H7 (cell line): Measurements from ENCODE around the gene EHMT1. TPM values are rescaled to one million over a fixed set of nuclear protein-coding genes. Genes with fewer than 3 reads are reported as not detected.
"Not testable (repeated sequence)": the region's sequence is repeated elsewhere in the genome, so short reads cannot be mapped to it uniquely, and the experiment has no call there.

Experiments
- DNase-seq: peaks from one replicate; pipeline ENCODE4 v3.0.0; 2012
- H3K27me3 ChIP-seq: 2 replicates; pipeline ENCODE4 v1.6.0; 2011; ENCODE audit warnings: mild to moderate bottlenecking, low read length; ENCODE audit not compliant: control insufficient read depth, insufficient read depth
- H3K36me3 ChIP-seq: replicated peaks from 2 replicates; pipeline ENCODE4 v1.5.1; 2011; ENCODE audit warnings: low read length; ENCODE audit not compliant: control insufficient read depth, insufficient read depth
- H3K4me3 ChIP-seq: 2 replicates; pipeline ENCODE4 v1.5.1; 2011; ENCODE audit warnings: low read depth, mild to moderate bottlenecking, control low read depth, low read length, moderate library complexity; ENCODE audit not compliant: insufficient read depth
- total RNA-seq: library from RNA; depleted of rRNA; stranded (reverse); fragments of >200 nt; shearing (Covaris generic); gene quantifications from 2 replicates; pipeline ENCODE4 v1.2.3, GENCODE V29; 2014

Gene EHMT1
- total RNA-seq, 1 experiment from 2014 or later = 89.6 TPM

DNA sequence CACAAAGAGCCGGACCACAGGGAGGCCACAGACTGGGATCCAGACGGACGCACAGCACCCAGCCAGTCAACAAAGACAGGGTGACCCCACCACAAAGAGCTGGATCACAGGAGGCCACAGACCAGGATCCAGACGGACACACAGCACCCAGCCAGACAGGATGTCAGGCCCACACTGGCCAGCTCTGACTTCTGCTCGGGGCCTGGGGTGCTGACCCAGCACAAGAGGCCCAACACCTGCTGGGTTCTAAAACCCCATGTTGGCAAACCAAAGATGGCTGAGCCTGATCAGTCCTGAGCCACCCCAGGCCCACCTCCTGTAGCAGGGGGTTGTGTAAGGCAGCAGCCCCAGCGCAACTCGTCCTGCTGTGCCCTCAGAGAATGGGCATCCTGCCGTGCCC, 34.8 kb upstream of the EHMT1 start:
- Histone ChIP-seq H3K36me3 (peaks cover 39% of the 10 kb centered on the region), H3K27me3 (no peaks in the 10 kb centered on the region), H3K4me3 (no peak overlapping the region)
- no peak for DNase-seq

DNA sequence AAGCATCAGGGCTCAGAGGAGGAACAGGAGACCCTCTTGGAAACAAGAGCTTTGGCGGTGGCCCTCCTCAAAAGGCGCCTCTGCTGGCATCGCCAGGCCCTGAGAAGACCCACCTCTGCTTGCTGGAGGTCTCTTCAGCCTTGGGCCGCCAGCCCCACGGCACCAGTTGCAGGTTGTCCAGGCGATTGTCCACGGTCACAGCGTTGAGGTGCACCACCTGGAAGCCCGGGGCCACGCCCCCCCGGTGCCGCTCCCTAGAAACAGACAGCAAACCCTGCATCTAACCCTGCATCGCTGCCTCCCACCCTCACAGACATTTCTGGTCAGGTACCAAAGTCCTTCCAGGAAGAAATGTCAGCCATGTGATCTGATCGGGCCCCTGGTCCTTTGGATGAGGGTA, 32.0 kb upstream of the EHMT1 start:
- no peak overlapping the region for H3K4me3 ChIP-seq
- H3K36me3 ChIP-seq = peaks cover 36% of the 10 kb centered on the region
- DNase-seq = no peak
- H3K27me3 ChIP-seq = peaks cover 3% of the 10 kb centered on the region

DNA sequence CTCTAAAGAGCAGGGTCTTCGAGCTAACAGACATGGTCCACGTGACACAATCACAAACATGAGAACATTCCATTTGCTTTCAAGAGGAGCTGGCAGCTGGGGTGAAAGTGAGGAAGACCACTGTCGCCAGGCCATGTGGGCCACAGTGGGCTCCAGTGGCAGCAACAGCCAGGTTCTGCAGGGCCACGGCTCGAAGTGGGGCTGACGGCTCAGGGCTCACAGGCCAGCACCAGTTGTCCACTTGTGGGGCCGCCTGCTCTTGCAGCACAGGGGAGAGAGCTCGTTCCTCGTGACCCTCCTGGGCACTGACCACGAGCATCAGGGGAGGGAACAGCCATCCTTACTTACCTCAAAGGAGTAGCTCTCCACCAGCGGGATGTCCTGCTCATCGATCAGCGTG, 30.5 kb upstream of the EHMT1 start:
- H3K4me3 ChIP-seq = no peak overlapping the region
- peaks cover 28% of the 10 kb centered on the region for H3K36me3 ChIP-seq
- H3K27me3 ChIP-seq = peaks cover 3% of the 10 kb centered on the region
- DNase-seq = no peak

DNA sequence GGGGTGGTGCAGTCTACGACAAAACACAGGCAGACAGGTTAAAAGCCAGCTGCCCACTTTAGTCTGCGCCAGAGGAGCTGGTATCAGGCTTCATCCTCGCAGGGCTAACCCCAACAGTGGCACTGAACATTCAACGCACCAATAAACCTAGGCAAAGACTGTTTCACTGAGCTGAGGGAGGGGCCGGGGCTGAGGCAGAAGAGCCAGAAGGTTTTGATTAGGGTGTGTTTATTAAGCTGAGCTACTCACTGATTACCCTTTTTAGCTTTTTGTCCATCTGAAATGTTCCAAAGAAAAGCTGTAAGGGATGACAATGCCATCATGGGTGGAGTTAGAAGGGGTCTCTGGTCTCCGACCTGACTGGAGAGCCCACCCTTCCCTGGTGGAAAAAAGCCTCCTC, 29.9 kb upstream of the EHMT1 start:
- Histone ChIP-seq H3K4me3 (peak overlapping the region; percentile 75), H3K27me3 (peaks cover 3% of the 10 kb centered on the region), H3K36me3 (peaks cover 28% of the 10 kb centered on the region)
- DNase-seq = no peak

DNA sequence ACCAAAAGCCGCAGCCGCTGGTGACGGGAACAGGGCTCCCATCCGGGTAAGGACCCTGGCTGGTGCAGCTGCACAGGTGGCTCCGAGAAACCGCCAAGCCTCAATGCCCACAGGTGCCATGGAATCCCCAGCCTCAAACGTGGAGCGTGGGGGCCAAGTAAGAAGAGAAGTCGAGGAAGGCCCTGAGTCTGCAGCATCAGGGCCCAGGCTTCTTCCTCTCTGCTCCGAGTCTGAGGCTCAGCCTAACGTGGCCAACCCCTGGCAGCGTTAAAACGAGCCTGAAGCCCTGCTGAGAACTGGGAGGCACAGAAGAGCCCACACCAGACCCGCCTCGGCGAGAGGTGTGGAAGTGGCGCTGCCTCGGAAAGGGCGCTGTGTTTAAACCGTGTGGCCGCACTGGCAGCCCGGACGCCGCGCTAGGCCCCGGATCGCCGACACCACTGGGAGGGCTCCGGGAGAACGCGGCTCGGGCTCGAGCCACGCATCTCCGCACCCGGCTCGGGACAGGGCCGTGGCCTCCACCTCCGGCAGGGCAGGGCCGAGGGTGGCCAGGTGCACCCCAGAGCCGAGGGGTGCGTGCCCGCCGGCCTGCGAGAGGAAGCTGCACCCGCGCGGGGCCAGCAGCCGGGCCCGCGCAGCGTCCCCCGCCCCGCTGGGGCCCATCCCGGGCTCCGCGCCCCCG, 29.2 kb upstream of the EHMT1 start:
- DNase-seq = peak; percentile 78
- Histone ChIP-seq H3K4me3 (peak overlapping the region; percentile 75), H3K36me3 (peaks cover 26% of the 10 kb centered on the region), H3K27me3 (peaks cover 3% of the 10 kb centered on the region)

DNA sequence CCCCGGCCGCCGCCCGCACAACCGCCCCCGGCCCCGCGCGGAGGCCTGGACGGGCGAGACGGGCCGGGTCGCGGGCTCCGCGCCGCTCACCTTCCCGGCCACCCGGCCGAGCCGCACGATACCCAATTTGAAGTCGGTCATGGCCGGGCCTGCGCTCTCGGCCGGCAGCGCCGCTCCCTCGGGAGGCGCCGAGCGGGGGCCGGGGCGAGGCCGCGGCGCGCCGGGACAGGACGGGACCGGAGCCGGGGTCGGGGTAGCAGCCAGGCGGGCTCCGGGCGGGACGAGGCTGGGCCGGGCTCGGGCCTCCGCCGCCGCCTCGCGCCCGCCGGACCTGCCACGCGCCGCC, 28.7 kb upstream of the EHMT1 start:
- Histone ChIP-seq H3K4me3 (peak overlapping the region; percentile 75), H3K27me3 (peaks cover 3% of the 10 kb centered on the region), H3K36me3 (peaks cover 26% of the 10 kb centered on the region)
- no peak for DNase-seq

DNA sequence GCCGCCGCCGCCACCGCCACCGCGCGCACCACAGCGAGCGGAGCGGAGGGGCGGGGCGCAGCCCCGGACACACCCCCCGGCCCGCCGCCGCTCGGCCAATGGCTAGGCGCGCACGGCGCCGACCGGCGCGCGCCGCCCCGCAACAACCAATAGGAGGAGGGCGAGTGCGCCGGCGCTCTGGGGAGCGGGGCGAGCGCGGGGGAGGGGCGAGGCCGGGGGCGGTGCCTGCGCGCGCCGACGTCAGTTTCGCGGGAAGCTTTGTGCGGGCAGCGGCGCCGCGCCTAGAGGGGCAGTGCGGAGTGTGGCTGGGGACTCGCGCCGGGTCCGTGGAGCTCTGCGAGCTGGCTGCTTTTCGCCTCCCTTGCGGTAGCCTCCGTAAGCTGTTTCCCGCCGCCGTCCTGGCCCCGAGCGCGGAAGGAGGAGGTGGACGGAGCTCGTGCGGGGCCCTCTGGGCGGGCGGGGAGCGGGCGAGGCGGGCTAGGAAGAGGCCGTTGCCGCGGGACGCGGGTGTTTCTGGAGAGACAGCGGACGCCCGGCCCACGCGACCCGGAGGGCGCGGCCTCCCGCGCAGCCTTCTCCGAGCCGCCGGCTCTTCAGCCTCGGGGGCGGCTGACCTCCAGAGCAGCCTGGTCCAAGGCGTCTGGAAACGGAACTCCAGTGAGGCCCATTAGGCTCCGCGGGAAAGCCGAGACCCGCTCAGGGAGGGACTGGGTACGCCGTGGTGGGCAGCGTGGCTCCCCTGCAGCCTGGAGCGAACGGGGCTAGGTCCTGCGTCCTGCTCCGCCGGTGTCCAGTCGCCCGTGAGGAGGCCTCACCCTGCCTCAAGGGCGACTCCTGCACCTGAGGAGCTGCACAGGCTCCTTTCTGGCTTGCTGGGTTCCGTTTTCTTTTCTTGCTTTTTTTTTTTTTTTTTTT, 28.1 kb upstream of the EHMT1 start, which contains the start of gene ZMYND19:
TSS of gene ZMYND19 (minus strand) at position 44 of the 915 bp plus-strand sequence. CDS start 249 bp downstream, outside the sequence.
- H3K4me3 ChIP-seq = peak within 1 kb of the TSS; percentile 82
- H3K36me3 ChIP-seq = peaks cover 23% of the 10 kb centered on the region
- H3K27me3 ChIP-seq = peaks cover 3% of the 10 kb centered on the region
- DNase-seq = peak; percentile 100

DNA sequence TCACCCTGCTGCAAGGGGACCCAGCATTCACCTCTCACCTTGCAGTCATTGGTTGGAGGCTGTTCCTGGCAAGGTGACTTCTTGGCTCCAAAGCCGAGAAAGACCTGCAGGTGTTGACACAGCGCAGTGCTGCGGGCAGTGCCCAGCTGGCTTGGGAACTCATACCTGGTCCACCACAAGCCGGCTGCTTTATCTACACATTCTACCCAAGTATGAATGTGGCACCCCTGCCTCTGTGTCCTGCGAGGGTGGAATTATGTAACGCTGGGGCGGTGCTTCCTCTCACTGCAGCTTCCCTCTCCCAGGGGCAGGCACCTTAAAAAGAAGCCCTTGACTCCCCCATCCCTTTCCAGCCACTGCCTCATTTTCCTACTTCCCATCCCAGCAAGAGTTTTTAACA, 26.0 kb upstream of the EHMT1 start:
- H3K36me3 ChIP-seq = peaks cover 5% of the 10 kb centered on the region
- H3K4me3 ChIP-seq = no peak overlapping the region
- peaks cover 3% of the 10 kb centered on the region for H3K27me3 ChIP-seq
- no peak for DNase-seq

DNA sequence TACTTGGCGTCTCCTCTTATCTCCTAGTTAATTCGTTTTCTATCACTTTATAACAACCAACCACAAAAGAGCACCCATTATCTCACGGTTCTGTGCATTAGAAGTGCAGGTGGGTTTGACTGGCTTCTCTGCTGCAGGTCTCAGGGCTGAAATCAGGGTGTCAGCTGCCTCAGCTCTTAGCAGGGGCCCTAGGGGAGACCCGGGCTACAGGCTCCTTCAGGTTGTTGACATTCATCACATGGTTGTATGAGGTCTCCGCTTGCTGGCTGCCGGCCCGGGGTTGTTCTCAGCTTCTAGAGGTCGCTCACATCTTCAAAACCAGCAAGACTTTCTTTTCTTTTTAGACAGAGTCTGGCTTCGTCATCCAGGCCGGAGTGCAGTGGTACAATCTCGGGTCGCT, 25.6 kb upstream of the EHMT1 start:
- peaks cover under 1% of the 10 kb centered on the region for H3K36me3 ChIP-seq
- H3K4me3 ChIP-seq = no peak overlapping the region
- no peak for DNase-seq
- H3K27me3 ChIP-seq = peaks cover 3% of the 10 kb centered on the region

DNA sequence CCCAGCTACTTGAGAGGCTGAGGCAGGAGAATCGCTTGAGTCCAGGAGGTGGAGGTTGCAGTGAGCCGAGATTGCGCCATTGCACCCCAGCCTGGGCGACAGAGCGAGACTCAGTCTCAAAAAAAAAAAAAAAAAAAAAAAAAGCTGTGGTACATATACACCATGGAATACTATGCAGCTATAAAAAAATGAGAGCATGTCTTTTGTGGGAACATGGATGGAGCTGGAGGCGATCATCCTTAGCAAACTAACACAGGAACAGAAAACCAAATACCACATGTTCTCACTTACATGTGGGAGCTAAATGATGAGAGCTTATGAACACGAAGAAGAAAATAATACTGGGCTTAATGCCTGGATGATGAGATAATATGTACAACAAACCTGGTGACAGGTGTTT, 22.2 kb upstream of the EHMT1 start:
- H3K27me3 ChIP-seq, H3K4me3 ChIP-seq, DNase-seq, H3K36me3 ChIP-seq: not testable (repeated sequence)

DNA sequence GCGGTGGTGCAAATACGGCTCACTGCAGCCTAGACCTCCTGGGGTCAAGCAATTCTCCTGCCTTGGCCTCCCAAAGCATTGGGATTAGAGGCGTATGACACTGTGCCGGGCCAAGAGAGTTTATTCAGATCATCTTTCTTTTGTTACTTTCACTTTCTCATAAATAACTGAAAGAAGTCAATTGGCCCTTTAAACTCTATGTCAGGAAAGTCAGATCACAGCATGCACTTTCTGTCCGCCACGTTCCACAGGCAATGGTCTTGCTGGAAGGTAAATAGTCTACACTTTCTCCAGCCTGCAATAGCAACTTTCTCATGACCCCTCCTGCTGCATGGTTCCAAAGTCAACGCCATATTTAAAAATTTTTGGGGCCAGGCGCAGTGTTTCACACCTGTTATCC, 19.9 kb upstream of the EHMT1 start:
- Histone ChIP-seq H3K36me3 (no peaks in the 10 kb centered on the region), H3K27me3 (peaks cover 3% of the 10 kb centered on the region; the same call in 1 of the 2 replicates), H3K4me3 (no peak overlapping the region)
- no peak for DNase-seq

DNA sequence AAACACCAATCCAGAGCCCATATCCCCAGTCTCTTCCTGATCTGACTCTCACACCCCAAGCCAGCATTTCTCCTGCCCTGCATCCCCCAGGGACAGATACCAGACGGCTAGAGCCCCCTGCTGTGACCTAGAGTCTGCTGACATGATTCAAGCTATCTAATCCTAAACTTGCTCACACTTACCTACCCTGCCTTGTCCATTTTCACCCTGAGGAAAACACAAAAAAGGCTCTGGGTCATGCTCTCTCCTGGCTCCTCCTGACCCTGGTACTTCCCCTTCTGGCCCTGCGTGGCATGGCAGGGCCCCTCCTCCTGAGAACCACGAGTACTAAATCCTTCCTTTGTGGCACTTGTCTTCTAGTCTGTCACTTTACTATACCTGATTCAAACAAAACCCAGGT, 16.1 kb upstream of the EHMT1 start:
- Histone ChIP-seq H3K36me3 (no peaks in the 10 kb centered on the region; the same call in 1 of the 2 replicates), H3K4me3 (no peak overlapping the region), H3K27me3 (peaks cover 13% of the 10 kb centered on the region; the same call in 1 of the 2 replicates)
- DNase-seq = no peak

DNA sequence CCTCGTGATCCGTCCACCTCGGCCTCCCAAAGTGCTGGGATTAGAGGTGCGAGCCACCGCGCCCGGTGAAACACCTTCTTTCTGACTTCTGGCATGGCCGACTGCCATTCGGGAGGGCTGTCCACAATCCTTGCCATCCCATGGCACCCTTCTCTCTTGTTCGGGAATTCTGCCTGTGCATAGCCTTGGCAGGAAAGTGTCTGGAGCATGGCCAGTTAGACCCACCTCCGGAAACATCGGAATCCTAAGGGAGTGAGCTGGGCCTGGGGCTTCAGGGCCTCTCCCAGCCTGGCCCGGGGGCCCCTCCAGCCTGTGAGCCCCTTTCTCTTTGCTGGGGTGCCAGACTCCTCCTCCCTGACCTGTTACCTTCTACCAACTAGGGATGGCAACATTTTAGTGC, 14.9 kb upstream of the EHMT1 start:
- Histone ChIP-seq H3K36me3 (no peaks in the 10 kb centered on the region; the same call in none of the 2 replicates), H3K4me3 (no peak overlapping the region)
- DNase-seq = no peak

DNA sequence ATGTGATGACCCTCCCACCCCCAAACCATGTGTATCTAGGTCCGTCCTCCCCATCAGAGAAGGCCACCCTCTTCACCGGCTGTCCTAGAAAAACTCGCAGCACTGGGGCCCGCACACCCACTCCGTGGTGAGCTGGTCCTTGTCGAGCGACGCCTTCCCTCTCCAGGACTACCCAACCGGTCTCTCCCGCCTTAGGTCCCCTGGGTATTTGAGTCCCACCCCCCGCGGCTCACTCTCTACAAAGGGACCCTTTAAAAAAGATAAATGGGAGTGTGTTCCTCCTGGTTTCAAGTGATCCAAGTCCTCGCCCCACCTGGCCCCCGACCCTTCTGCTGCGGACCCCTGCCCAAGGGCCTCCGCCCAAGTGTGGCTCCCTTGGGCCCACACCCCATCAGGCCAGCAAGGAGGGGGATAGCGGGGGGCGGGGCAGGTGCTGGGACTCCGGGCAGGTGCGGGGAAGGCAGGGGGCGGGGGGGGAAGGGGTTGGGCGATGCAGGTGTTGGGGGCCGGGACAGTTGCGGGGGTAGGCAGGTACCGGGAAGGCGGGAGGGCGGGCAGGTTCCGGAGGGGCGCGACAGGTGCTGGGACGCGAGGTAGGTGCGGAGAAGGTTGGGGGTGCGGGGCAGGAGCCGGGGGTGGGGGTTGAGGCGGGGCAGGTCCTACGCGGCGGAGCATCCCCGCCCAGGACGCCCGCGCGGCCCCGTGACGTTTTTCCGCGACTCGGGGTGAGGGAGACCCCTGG, 14.3 kb upstream of the EHMT1 start:
- Histone ChIP-seq H3K36me3 (no peaks in the 10 kb centered on the region; the same call in none of the 2 replicates), H3K4me3 (peak overlapping the region; percentile 30), H3K27me3 (peaks cover 13% of the 10 kb centered on the region; the same call in 1 of the 2 replicates)
- peak; percentile 57 for DNase-seq

More for the DNA sequence above, 14.9 kb upstream of the EHMT1 start:
- peaks cover 13% of the 10 kb centered on the region; the same call in 1 of the 2 replicates for H3K27me3 ChIP-seq
